ENCODE data around the gene WDR36. TPM values are rescaled to one million over a fixed set of nuclear protein-coding genes. Genes with fewer than 3 reads are reported as not detected.
"Not testable (repeated sequence)": the region's sequence is repeated elsewhere in the genome, so short reads cannot be mapped to it uniquely, and the experiment has no call there.

Gene WDR36
- total RNA-seq, 2 donors from 2014 or later = 11.9 to 16.1 TPM

GRCh38 chr5:111135363-111135762 lies 43.2 kb downstream of the WDR36 start:
- ATAC-seq (no peak), DNase-seq (no peak)
- no peak overlapping the region for H3K27ac ChIP-seq
- intact Hi-C loops (cut with DNase I) = no loop called here
- H3K36me3 ChIP-seq (replicated peaks in 1 of 2; ENCODE audit: insufficient read depth in 1 of 2, low read depth in 2 of 2) = no peaks in the 10 kb centered on the region
- no peaks in the 10 kb centered on the region for H3K27me3 ChIP-seq
- WGBS, 2 donors = 50 to 75% methylated on average over 1 of the region's 1 CpG
- no peaks in the 10 kb centered on the region for H3K4me1 ChIP-seq
- no peak for TF ChIP-seq POLR2A (IDR thresholded peaks at IDR 0.05)
- no peak for TF ChIP-seq CTCF (IDR thresholded peaks at IDR 0.05)
- no peaks in the 10 kb centered on the region for H3K9me3 ChIP-seq
- H3K4me3 ChIP-seq = no peak overlapping the region

- intact Hi-C loops (cut with DNase I) = no loop called here
- Histone ChIP-seq H3K27ac (no peak overlapping the region), H3K4me3 (no peak overlapping the region), H3K36me3 (replicated peaks in 1 of 2; ENCODE audit: insufficient read depth in 1 of 2, low read depth in 2 of 2) (no peaks in the 10 kb centered on the region), H3K4me1 (no peaks in the 10 kb centered on the region), H3K27me3 (no peaks in the 10 kb centered on the region), H3K9me3 (no peaks in the 10 kb centered on the region)
- WGBS, 2 donors = 77 to 78% methylated on average over 5 of the region's 5 CpGs
- TF ChIP-seq POLR2A (IDR thresholded peaks at IDR 0.05) (no peak), CTCF (IDR thresholded peaks at IDR 0.05) (no peak)
- DNase-seq (no peak), ATAC-seq (no peak)
Measured at GRCh38 chr5:111135946-111136345, 43.8 kb downstream of the WDR36 start.

- no peak for DNase-seq
- 51 to 60% methylated on average over 2 of the region's 2 CpGs for WGBS, 2 donors
- intact Hi-C loops (cut with DNase I) = no loop called here
- ATAC-seq = no peak
- no peak overlapping the region for H3K4me3 ChIP-seq
- H3K9me3 ChIP-seq = no peaks in the 10 kb centered on the region
- H3K27ac ChIP-seq = no peak overlapping the region
- no peaks in the 10 kb centered on the region for H3K27me3 ChIP-seq
- no peaks in the 10 kb centered on the region for H3K36me3 ChIP-seq (replicated peaks in 1 of 2; ENCODE audit: insufficient read depth in 1 of 2, low read depth in 2 of 2)
- no peaks in the 10 kb centered on the region for H3K4me1 ChIP-seq
- TF ChIP-seq POLR2A (IDR thresholded peaks at IDR 0.05) (no peak), CTCF (IDR thresholded peaks at IDR 0.05) (no peak)
Measured at GRCh38 chr5:111138096-111138495, 45.9 kb downstream of the WDR36 start.

DNA sequence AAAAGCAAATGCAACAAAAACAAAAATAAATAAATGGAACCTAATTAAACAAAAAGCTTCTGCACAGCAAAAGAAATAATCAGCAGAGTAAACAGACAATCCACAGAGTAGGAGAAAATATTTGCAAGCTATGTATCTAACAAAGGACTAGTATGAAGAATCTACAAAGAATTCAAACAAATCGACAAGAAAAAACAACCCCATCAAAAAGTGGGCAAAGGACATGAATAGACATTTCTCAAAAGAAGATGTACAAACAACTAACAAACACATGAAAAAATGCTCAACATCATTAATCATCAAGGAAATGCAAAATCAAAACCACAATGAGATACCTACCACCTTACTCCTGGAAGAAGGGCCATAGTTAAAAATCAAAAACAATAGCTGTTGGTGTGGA lies 49.3 kb downstream of the WDR36 start:
- H3K27ac ChIP-seq; H3K36me3 ChIP-seq (replicated peaks in 1 of 2; ENCODE audit: insufficient read depth in 1 of 2, low read depth in 2 of 2); DNase-seq; H3K4me1 ChIP-seq; ATAC-seq; H3K9me3 ChIP-seq; H3K27me3 ChIP-seq; H3K4me3 ChIP-seq; intact Hi-C loops (cut with DNase I): not testable (repeated sequence)
- 88 to 95% methylated on average over 1 of the region's 1 CpG for WGBS, 2 donors

DNA sequence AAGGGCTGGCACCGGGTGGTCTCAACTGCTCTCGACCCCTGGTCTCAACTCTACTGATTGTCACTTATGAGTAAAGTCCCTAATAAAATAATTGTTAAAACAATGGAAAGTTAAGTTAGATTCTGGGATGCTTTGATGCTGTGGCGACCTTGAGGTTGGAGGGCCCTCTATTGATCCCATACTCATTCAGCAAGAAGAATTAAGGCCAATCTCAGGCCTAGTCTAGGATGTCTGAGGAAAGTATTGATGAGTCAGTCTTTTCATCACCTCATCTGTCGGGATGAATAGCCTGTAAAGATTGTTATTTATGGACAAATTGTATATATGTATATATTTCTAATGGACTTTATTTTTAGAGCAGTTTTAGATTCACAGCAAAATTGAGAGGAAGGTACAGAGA lies 50.8 kb downstream of the WDR36 start:
- intact Hi-C loops (cut with DNase I) = no loop called here
- H3K27ac ChIP-seq = no peak overlapping the region
- TF ChIP-seq POLR2A (IDR thresholded peaks at IDR 0.05) (no peak), CTCF (IDR thresholded peaks at IDR 0.05) (no peak)
- H3K9me3 ChIP-seq = no peaks in the 10 kb centered on the region
- WGBS, 2 donors = 69 to 71% methylated on average over 4 of the region's 4 CpGs
- DNase-seq = no peak
- no peak overlapping the region for H3K4me3 ChIP-seq
- no peaks in the 10 kb centered on the region for H3K36me3 ChIP-seq (replicated peaks in 1 of 2; ENCODE audit: insufficient read depth in 1 of 2, low read depth in 2 of 2)
- ATAC-seq = no peak
- no peaks in the 10 kb centered on the region for H3K4me1 ChIP-seq
- no peaks in the 10 kb centered on the region for H3K27me3 ChIP-seq

All from body of pancreas (tissue), 4 donors.